ENCODE measurements around the gene CARMIL3.
"Not testable (repeated sequence)": the region's sequence is repeated elsewhere in the genome, so short reads cannot be mapped to it uniquely, and the experiment has no call there.

The CARMIL3 gene

GRCh38 chr14:24100982-24101494, 49.2 kb downstream of the CARMIL3 start:
- H3K27me3 Mint-ChIP-seq = no peaks in the 10 kb centered on the region
- ATAC-seq = no peak
- H3K4me1 Mint-ChIP-seq = peaks cover 11% of the 10 kb centered on the region
- H3K27ac Mint-ChIP-seq = no peak overlapping the region
- H3K9me3 Mint-ChIP-seq = no peaks in the 10 kb centered on the region
- no peak overlapping the region for H3K4me3 Mint-ChIP-seq
- peaks cover 37% of the 10 kb centered on the region for H3K36me3 Mint-ChIP-seq

- H3K36me3 Mint-ChIP-seq = peaks cover 37% of the 10 kb centered on the region
- no peak overlapping the region for H3K4me3 Mint-ChIP-seq
- no peaks in the 10 kb centered on the region for H3K9me3 Mint-ChIP-seq
- ATAC-seq = no peak
- H3K4me1 Mint-ChIP-seq = peaks cover 6% of the 10 kb centered on the region
- no peak overlapping the region for H3K27ac Mint-ChIP-seq
- no peaks in the 10 kb centered on the region for H3K27me3 Mint-ChIP-seq
Observed at GRCh38 chr14:24102357-24103048, 50.7 kb downstream of the CARMIL3 start.

GRCh38 chr14:24103451-24103850, 51.6 kb downstream of the CARMIL3 start:
- peaks cover 37% of the 10 kb centered on the region for H3K36me3 Mint-ChIP-seq
- H3K27me3 Mint-ChIP-seq = no peaks in the 10 kb centered on the region
- no peak for ATAC-seq
- peaks cover 7% of the 10 kb centered on the region for H3K4me1 Mint-ChIP-seq
- H3K27ac Mint-ChIP-seq = no peak overlapping the region
- H3K4me3 Mint-ChIP-seq = no peak overlapping the region
- no peaks in the 10 kb centered on the region for H3K9me3 Mint-ChIP-seq

GRCh38 chr14:24105609-24106239, 53.9 kb downstream of the CARMIL3 start:
- not testable (repeated sequence) for H3K27me3 Mint-ChIP-seq, H3K9me3 Mint-ChIP-seq, ATAC-seq, H3K4me3 Mint-ChIP-seq
- Mint-ChIP-seq H3K36me3 (peaks cover 29% of the 10 kb centered on the region), H3K4me1 (peaks cover 14% of the 10 kb centered on the region), H3K27ac (peak overlapping the region; percentile 53)

GRCh38 chr14:24106672-24107271, 55.0 kb downstream of the CARMIL3 start:
- ATAC-seq = no peak

GRCh38 chr14:24108336-24108874, 56.6 kb downstream of the CARMIL3 start:
- Mint-ChIP-seq H3K4me3 (no peak overlapping the region), H3K27me3 (no peaks in the 10 kb centered on the region), H3K4me1 (peaks cover 14% of the 10 kb centered on the region), H3K9me3 (no peaks in the 10 kb centered on the region), H3K27ac (peak overlapping the region; percentile 84), H3K36me3 (peaks cover 18% of the 10 kb centered on the region)
- ATAC-seq = no peak

More at GRCh38 chr14:24106672-24107271, 55.0 kb downstream of the CARMIL3 start:
- Mint-ChIP-seq H3K36me3 (peaks cover 29% of the 10 kb centered on the region), H3K27me3 (no peaks in the 10 kb centered on the region), H3K9me3 (no peaks in the 10 kb centered on the region), H3K4me3 (no peak overlapping the region), H3K27ac (peak overlapping the region; percentile 53), H3K4me1 (peaks cover 14% of the 10 kb centered on the region)

- Mint-ChIP-seq H3K27me3 (no peaks in the 10 kb centered on the region), H3K36me3 (peaks cover 2% of the 10 kb centered on the region), H3K4me1 (peaks cover 14% of the 10 kb centered on the region), H3K4me3 (no peak overlapping the region), H3K9me3 (no peaks in the 10 kb centered on the region), H3K27ac (no peak overlapping the region)
- no peak for ATAC-seq
Observed at GRCh38 chr14:24110060-24110459, 58.3 kb downstream of the CARMIL3 start.

- peaks cover 19% of the 10 kb centered on the region for H3K4me1 Mint-ChIP-seq
- no peak for ATAC-seq
- peaks cover 4% of the 10 kb centered on the region for H3K36me3 Mint-ChIP-seq
- no peak overlapping the region for H3K4me3 Mint-ChIP-seq
- no peak overlapping the region for H3K27ac Mint-ChIP-seq
- no peaks in the 10 kb centered on the region for H3K9me3 Mint-ChIP-seq
- no peaks in the 10 kb centered on the region for H3K27me3 Mint-ChIP-seq
Observed at GRCh38 chr14:24110523-24110922, 58.7 kb downstream of the CARMIL3 start.

- no peaks in the 10 kb centered on the region for H3K27me3 Mint-ChIP-seq
- no peak for ATAC-seq
- peaks cover 37% of the 10 kb centered on the region for H3K4me1 Mint-ChIP-seq
- H3K9me3 Mint-ChIP-seq = no peaks in the 10 kb centered on the region
- H3K36me3 Mint-ChIP-seq = peaks cover 27% of the 10 kb centered on the region
- H3K27ac Mint-ChIP-seq = peak overlapping the region; percentile 99
- H3K4me3 Mint-ChIP-seq = peak overlapping the region; percentile 98
Observed at GRCh38 chr14:24113379-24113800, 61.6 kb downstream of the CARMIL3 start.

- H3K27ac Mint-ChIP-seq = peak overlapping the region; percentile 99
- no peaks in the 10 kb centered on the region for H3K9me3 Mint-ChIP-seq
- peak; percentile 57 for ATAC-seq
- H3K36me3 Mint-ChIP-seq = peaks cover 33% of the 10 kb centered on the region
- no peaks in the 10 kb centered on the region for H3K27me3 Mint-ChIP-seq
- H3K4me3 Mint-ChIP-seq = peak overlapping the region; percentile 98
- H3K4me1 Mint-ChIP-seq = peaks cover 36% of the 10 kb centered on the region
Observed at GRCh38 chr14:24113801-24114531, 62.2 kb downstream of the CARMIL3 start.

- H3K27me3 Mint-ChIP-seq = no peaks in the 10 kb centered on the region
- H3K36me3 Mint-ChIP-seq = peaks cover 41% of the 10 kb centered on the region
- H3K27ac Mint-ChIP-seq = peak within 1 kb of the TSS; percentile 99
- H3K9me3 Mint-ChIP-seq = no peaks in the 10 kb centered on the region
- peak; percentile 96 for ATAC-seq
- H3K4me3 Mint-ChIP-seq = peak within 1 kb of the TSS; percentile 98
- H3K4me1 Mint-ChIP-seq = peaks cover 35% of the 10 kb centered on the region
Observed at GRCh38 chr14:24114532-24115421, 63.0 kb downstream of the CARMIL3 start, which contains the start of the genes DCAF11 and NRL. Gene DCAF11, plus strand, starts transcription at chr14:24114777. Its CDS starts 818 bp downstream, at chr14:24115595. Gene NRL, minus strand, starts transcription at chr14:24114949. Its CDS starts 32,101 bp downstream, at chr14:24082848.

- Mint-ChIP-seq H3K27ac (peak overlapping the region; percentile 99), H3K4me1 (peaks cover 35% of the 10 kb centered on the region), H3K36me3 (peaks cover 43% of the 10 kb centered on the region), H3K27me3 (no peaks in the 10 kb centered on the region), H3K9me3 (no peaks in the 10 kb centered on the region), H3K4me3 (peak overlapping the region; percentile 98)
- no peak for ATAC-seq
Observed at GRCh38 chr14:24115422-24116127, 63.8 kb downstream of the CARMIL3 start.

GRCh38 chr14:24116128-24116814, 64.5 kb downstream of the CARMIL3 start:
- no peak for ATAC-seq
- peaks cover 35% of the 10 kb centered on the region for H3K4me1 Mint-ChIP-seq
- H3K4me3 Mint-ChIP-seq = peak overlapping the region; percentile 98
- H3K9me3 Mint-ChIP-seq = no peaks in the 10 kb centered on the region
- no peaks in the 10 kb centered on the region for H3K27me3 Mint-ChIP-seq
- H3K36me3 Mint-ChIP-seq = peaks cover 48% of the 10 kb centered on the region
- peak overlapping the region; percentile 99 for H3K27ac Mint-ChIP-seq

All from stimulated activated memory B cell treated with anti-CD40 and anti-IgM and Interleukin-4, amounts not matched to agents 10 μg/mL and 1 μg/mL and 100 μg/mL, for 72 hours (primary cell).